HCT116 (cell line): ENCODE measurements around the gene TRDMT1. TPM values are rescaled to one million over a fixed set of nuclear protein-coding genes. Genes with fewer than 3 reads are reported as not detected.

Source experiments
- ATAC-seq: fragments of 200-7000 bp; cut with Tn5 transposase; 2 replicates; pipeline ENCODE4 v1.9.1; 2020; ENCODE audit warnings: mild to moderate bottlenecking, moderate library complexity
- BruUV-seq: library from RNA; stranded (reverse); fragments of 400-500 nt; replicated peaks from 2 replicates; lab custom pipeline; 2021; lab: Mats Ljungman, UMichigan
- CTCF ChIA-PET: fragments of 300-600 bp; sonication (Branson Sonifier 250); formaldehyde crosslinking; loops from one replicate; lab custom pipeline; 2021; ENCODE audit warnings: antibody characterized with exemption; lab: Charles Lee
- POLR2A ChIA-PET: fragments of 300-600, 350-600 bp; sonication (Branson Sonifier 250); formaldehyde crosslinking; loops from one replicate; lab custom pipeline; 2021; ENCODE audit warnings: antibody characterized with exemption; lab: Charles Lee
- RAD21 ChIA-PET, 2 experiments: fragments of 300-600 bp; sonication (Branson Sonifier 250); formaldehyde crosslinking; loops; one replicate each; lab custom pipeline; 2023; ENCODE audit warnings: low total read pairs in 2 of 2; ENCODE audit not compliant: uncharacterized antibody in 2 of 2, unreplicated experiment in 2 of 2, low non-redundant PET in 1 of 2; lab: Charles Lee
- DNase-seq: peaks from one replicate; pipeline ENCODE4 v3.0.0-alpha.2; 2010; ENCODE audit warnings: low read depth, low spot score
- H2AFZ ChIP-seq: fragments of 200-600 bp; shearing (Covaris generic), sonication (generic); 2 replicates; pipeline ENCODE4 v1.6.1; 2017; ENCODE audit warnings: low read depth, mixed run types, mixed read lengths, antibody characterized with exemption, low read length; ENCODE audit not compliant: poor library complexity, severe bottlenecking
- H3K27ac ChIP-seq: 2 replicates; pipeline ENCODE4 v1.5.1; 2012; ENCODE audit warnings: low read depth, low read length
- H3K27me3 ChIP-seq: fragments of 200-600 bp; sonication (generic); 2 replicates; pipeline ENCODE4 v1.6.1; 2016; ENCODE audit warnings: mixed run types, low read length, mixed read lengths; ENCODE audit not compliant: insufficient read depth
- H3K36me3 ChIP-seq, 2 experiments: fragments of 200-500 bp in 1 of 2; fragments of 200-600 bp in 1 of 2; sonication (Bioruptor generic) in 1 of 2; sonication (generic) in 1 of 2; 2 replicates each; pipeline versions ENCODE4 v1.5.1 to v1.6.1; 2014 to 2016; ENCODE audit warnings: low read length in 2 of 2, inconsistent platforms in 1 of 2, mixed read lengths in 1 of 2, mixed run types in 1 of 2; ENCODE audit not compliant: insufficient read depth in 2 of 2, control insufficient read depth in 1 of 2
- H3K4me1 ChIP-seq, 2 experiments: fragments of 200-600 bp in 1 of 2; sonication (generic) in 1 of 2; 2 replicates each; pipeline versions ENCODE4 v1.5.1 to v1.6.1; 2012 to 2017; ENCODE audit warnings: low read length in 2 of 2, inconsistent platforms in 1 of 2, mild to moderate bottlenecking in 1 of 2, mixed read lengths in 1 of 2, mixed run types in 1 of 2, moderate library complexity in 1 of 2; ENCODE audit not compliant: insufficient read depth in 2 of 2, control insufficient read depth in 1 of 2
- H3K4me2 ChIP-seq: fragments of 200-600 bp; sonication (generic); 2 replicates; pipeline ENCODE4 v1.6.1; 2017; ENCODE audit warnings: mixed run types, low read length, mixed read lengths
- H3K4me3 ChIP-seq, 2 experiments: fragments of 200-600 bp in 1 of 2; sonication (generic) in 1 of 2; replicated peaks in 1 of 2; 2 replicates each; pipeline ENCODE4 v1.5.1; 2011 to 2016; ENCODE audit warnings: low read length in 2 of 2, control low read depth in 1 of 2, low read depth in 1 of 2, mild to moderate bottlenecking in 1 of 2, mixed read lengths in 1 of 2, mixed run types in 1 of 2
- H3K79me2 ChIP-seq: fragments of 200-600 bp; sonication (generic); 2 replicates; pipeline ENCODE4 v1.6.1; 2017; ENCODE audit warnings: mild to moderate bottlenecking, mixed run types, low read length, moderate library complexity, mixed read lengths; ENCODE audit not compliant: insufficient read depth
- H3K9ac ChIP-seq: fragments of 200-600 bp; sonication (generic); 2 replicates; pipeline ENCODE4 v1.6.1; 2016; ENCODE audit warnings: low read length, mixed read lengths
- H3K9me2 ChIP-seq: fragments of 200-600 bp; sonication (generic), shearing (Covaris generic); 2 replicates; pipeline ENCODE4 v1.6.1; 2017; ENCODE audit warnings: mixed run types, mild to moderate bottlenecking, moderate library complexity; ENCODE audit not compliant: insufficient read depth
- H3K9me3 ChIP-seq, 2 experiments: fragments of 200-500 bp in 1 of 2; fragments of 200-600 bp in 1 of 2; sonication (Bioruptor generic) in 1 of 2; sonication (generic) in 1 of 2; 2 replicates each; pipeline ENCODE4 v1.6.1; 2014 to 2017; ENCODE audit warnings: low read length in 2 of 2, mixed read lengths in 2 of 2, inconsistent platforms in 1 of 2, low read depth in 1 of 2, mild to moderate bottlenecking in 1 of 2, mixed run types in 1 of 2, moderate library complexity in 1 of 2; ENCODE audit not compliant: control insufficient read depth in 1 of 2, insufficient read depth in 1 of 2
- H4K20me1 ChIP-seq: fragments of 200-600 bp; sonication (generic), shearing (Covaris generic); 2 replicates; pipeline ENCODE4 v1.6.1; 2017; ENCODE audit warnings: mixed run types, mild to moderate bottlenecking, moderate library complexity; ENCODE audit not compliant: insufficient read depth
- CEBPB ChIP-seq: IDR thresholded peaks from 2 replicates; pipeline ENCODE4 v1.6.1; 2012; ENCODE audit warnings: low read depth
- CTCF ChIP-seq, 3 experiments: fragments of 200-600 bp in 1 of 3; sonication (generic) in 1 of 3; IDR thresholded peaks in 2 of 3; conservative IDR thresholded peaks in 1 of 3; 2 replicates each; pipeline ENCODE4 v1.5.1; 2012 to 2017; ENCODE audit warnings: low read depth in 2 of 3, low read length in 2 of 3, antibody characterized with exemption in 1 of 3, borderline replicate concordance in 1 of 3, control low read depth in 1 of 3, mild to moderate bottlenecking in 1 of 3, mixed read lengths in 1 of 3, mixed run types in 1 of 3, moderate library complexity in 1 of 3; ENCODE audit not compliant: insufficient read depth in 1 of 3
- ELF1 ChIP-seq: IDR thresholded peaks from 2 replicates; pipeline ENCODE4 v1.6.1; 2012; ENCODE audit warnings: low read depth, borderline replicate concordance
- EZH2phosphoT487 ChIP-seq: fragments of 200-600 bp; IDR thresholded peaks from 2 replicates; pipeline ENCODE4 v1.6.1; 2018; ENCODE audit warnings: antibody characterized with exemption, borderline replicate concordance
- FOSL1 ChIP-seq: IDR thresholded peaks from 2 replicates; pipeline ENCODE4 v1.6.1; 2012; ENCODE audit warnings: low read depth
- ZNF274 ChIP-seq: fragments of 200-500 bp; sonication (Bioruptor generic); IDR thresholded peaks from 2 replicates; pipeline ENCODE4 v1.6.1; 2014; ENCODE audit warnings: mild to moderate bottlenecking, low read depth, low read length, inconsistent platforms
- intact Hi-C: fragments of 100-400 bp; cut with micrococcal nuclease; formaldehyde crosslinking; loops from 2 replicates; pipeline ENCODE4 v1.10.0; 2022
- total RNA-seq: library from RNA; stranded (reverse); gene quantifications from one replicate; pipeline ENCODE4 v1.2.1, GENCODE V29; 2021; ENCODE audit not compliant: unreplicated experiment

TRDMT1 gene
- total RNA-seq, 1 experiment from 2014 or later: 8.6 TPM

- Histone ChIP-seq H3K27me3 (no peaks in the 10 kb centered on the region), H2AFZ (no peak overlapping the region), H3K4me1 (no peaks in the 10 kb centered on the region), H3K9me2 (no peaks in the 10 kb centered on the region), H4K20me1 (no peaks in the 10 kb centered on the region), H3K4me2 (no peak overlapping the region), H3K4me3 (no peak overlapping the region), H3K9me3 (no peaks in the 10 kb centered on the region), H3K9ac (no peak overlapping the region), H3K27ac (no peak overlapping the region), H3K36me3 (no peaks in the 10 kb centered on the region), H3K79me2 (no peaks in the 10 kb centered on the region)
- TF ChIP-seq CTCF (IDR thresholded peaks at IDR 0.05 in 2 of 3, conservative IDR thresholded peaks at IDR 0.05 in 1 of 3; ENCODE audit: borderline replicate concordance in 1 of 3, insufficient read depth in 1 of 3, low read depth in 2 of 3, low read length in 2 of 3) (no peak), ELF1 (no peak)
- intact Hi-C loops: loop anchor here (10.0 kb wide), 1 partner anchor 175 kb away; no protein-coding TSS in a partner anchor
- RAD21 ChIA-PET: no interaction called here
- no peak for DNase-seq
- CTCF ChIA-PET: no interaction called here
- BruUV-seq: no TSS peak
- ATAC-seq: no peak
- POLR2A ChIA-PET: no interaction called here
These were observed 38.0 kb upstream of the TRDMT1 start for GRCh38 chr10:17239345-17240085.

- ATAC-seq: no peak
- TF ChIP-seq CEBPB (no peak), FOSL1 (no peak), EZH2phosphoT487 (no peak), ZNF274 (no peak)
- TF ChIP-seq, all 23 proteins: peak for 0
- ChIA-PET CTCF (no interaction called here), RAD21 (no interaction called here), POLR2A (no interaction called here)
- Histone ChIP-seq H3K4me3 (no peak overlapping the region), H3K9me2 (no peaks in the 10 kb centered on the region), H3K4me1 (no peaks in the 10 kb centered on the region), H3K4me2 (no peak overlapping the region), H2AFZ (no peak overlapping the region), H3K9me3 (no peaks in the 10 kb centered on the region), H3K36me3 (no peaks in the 10 kb centered on the region), H3K79me2 (no peaks in the 10 kb centered on the region), H3K9ac (no peak overlapping the region), H3K27me3 (no peaks in the 10 kb centered on the region), H4K20me1 (no peaks in the 10 kb centered on the region), H3K27ac (no peak overlapping the region)
- DNase-seq: no peak
- intact Hi-C loops: loop anchor here (10.0 kb wide), 1 partner anchor 174 kb away; no protein-coding TSS in a partner anchor
- no TSS peak for BruUV-seq
These were observed 37.2 kb upstream of the TRDMT1 start for GRCh38 chr10:17238445-17239291.
